Panc1 (cell line): ENCODE results near the gene APP.

Experiments used
- TCF7L2 ChIP-seq: IDR thresholded peaks from 2 replicates; pipeline ENCODE4 v1.6.1; 2011; ENCODE audit warnings: mild to moderate bottlenecking, low read depth, low read length, inconsistent platforms
- TF ChIP-seq, protein P1 (sequence below): fragments of 450-650 bp; IDR thresholded peaks from 2 replicates; pipeline ENCODE4 v1.5.1; 2017; ENCODE audit warnings: mild to moderate bottlenecking

DNA sequence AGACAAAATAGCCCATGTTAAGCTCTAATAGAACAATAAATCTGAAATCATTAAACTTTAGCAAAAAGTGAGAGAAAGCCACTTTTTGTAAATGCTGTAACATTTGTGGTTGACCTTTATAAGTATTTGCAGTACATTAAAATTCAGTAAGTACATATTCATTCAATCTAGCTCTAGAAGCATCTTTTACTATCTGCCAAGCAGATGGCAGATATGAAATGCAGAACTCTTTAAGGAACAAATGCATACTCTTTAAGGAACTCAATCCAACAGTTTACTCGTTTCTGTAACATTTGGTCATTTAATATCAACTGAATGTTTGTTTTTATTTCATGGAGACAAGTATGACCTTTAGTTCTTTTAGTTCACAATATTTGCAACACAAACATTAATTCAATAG, 150.1 kb downstream of the APP start:
- TF ChIP-seq, protein P1, sequence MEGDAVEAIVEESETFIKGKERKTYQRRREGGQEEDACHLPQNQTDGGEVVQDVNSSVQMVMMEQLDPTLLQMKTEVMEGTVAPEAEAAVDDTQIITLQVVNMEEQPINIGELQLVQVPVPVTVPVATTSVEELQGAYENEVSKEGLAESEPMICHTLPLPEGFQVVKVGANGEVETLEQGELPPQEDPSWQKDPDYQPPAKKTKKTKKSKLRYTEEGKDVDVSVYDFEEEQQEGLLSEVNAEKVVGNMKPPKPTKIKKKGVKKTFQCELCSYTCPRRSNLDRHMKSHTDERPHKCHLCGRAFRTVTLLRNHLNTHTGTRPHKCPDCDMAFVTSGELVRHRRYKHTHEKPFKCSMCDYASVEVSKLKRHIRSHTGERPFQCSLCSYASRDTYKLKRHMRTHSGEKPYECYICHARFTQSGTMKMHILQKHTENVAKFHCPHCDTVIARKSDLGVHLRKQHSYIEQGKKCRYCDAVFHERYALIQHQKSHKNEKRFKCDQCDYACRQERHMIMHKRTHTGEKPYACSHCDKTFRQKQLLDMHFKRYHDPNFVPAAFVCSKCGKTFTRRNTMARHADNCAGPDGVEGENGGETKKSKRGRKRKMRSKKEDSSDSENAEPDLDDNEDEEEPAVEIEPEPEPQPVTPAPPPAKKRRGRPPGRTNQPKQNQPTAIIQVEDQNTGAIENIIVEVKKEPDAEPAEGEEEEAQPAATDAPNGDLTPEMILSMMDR = no peak
- TF ChIP-seq TCF7L2 = no peak
